Ureter (tissue), 1 donor: ENCODE results near the gene MAGOHB. TPM values are rescaled to one million over a fixed set of nuclear protein-coding genes. Genes with fewer than 3 reads are reported as not detected.
"Not testable (repeated sequence)": the region's sequence is repeated elsewhere in the genome, so short reads cannot be mapped to it uniquely, and the experiment has no call there.

Experiments used
- DNase-seq: peaks from one replicate; pipeline ENCODE4 v3.0.0-alpha.2; 2020; ENCODE audit warnings: low spot score
- total RNA-seq: library from RNA; stranded (reverse); gene quantifications from one replicate; pipeline ENCODE4 v1.2.4, GENCODE V29; 2023
- donor health status: DM: yes; HTN: yes; CAD: no.

MAGOHB gene
- total RNA-seq, 1 donor from 2014 or later, result 28.3 TPM

DNA sequence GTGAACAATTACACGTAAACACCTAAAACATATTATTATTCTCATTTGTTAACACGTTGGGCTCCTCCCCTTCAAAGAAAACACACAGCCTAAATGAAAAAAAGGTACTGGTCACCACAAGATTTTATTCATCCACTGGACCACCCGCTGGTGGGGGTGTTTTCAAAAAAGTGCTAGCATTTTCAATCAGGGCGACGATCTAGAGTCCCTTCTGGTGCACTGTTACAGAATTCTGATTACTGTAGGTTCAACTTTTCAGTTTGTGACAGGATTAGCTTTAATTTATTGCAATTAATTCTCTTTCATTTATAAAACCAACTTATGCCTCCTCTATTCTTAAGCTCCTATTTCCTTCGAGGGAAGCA is 443 bp downstream of the MAGOHB start:
- DNase-seq, result no peak

DNA sequence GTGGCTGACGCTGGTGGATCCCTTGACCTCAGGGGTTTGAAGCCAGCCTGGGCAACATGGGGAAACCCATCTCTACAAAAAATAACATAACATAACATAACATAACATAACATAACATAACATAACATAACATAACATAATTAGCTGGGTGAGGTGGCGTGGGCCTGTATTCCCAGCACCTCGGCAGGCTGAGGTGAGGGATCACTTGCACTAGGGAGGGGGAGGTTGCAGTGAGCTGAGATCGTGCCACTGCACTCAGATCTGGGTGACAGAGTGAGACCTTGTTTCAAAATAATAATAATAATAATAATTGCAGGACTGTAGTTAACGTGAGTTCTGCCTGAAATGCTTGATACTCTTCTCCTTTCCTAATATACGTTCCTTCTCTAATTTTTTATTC is 1.3 kb downstream of the MAGOHB start:
- no peak for DNase-seq

DNA sequence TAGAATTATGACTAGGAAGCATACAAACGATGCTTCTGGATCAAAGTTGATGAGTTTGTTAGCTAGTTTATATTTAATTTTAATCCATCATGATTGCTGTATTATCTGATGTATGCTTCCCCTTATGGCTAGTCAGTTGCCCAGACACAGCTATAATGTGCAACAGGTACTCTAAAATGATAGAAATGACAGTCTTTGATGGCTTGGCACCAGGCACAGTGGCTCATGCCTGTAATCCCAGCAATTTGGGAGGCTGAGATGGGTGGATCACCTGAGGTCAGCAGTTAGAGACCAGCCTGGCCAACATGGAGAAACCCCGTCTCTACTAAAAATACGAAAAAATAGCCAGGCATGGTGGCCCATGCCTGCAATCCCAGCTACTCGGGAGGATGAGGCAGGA is 2.2 kb downstream of the MAGOHB start:
- DNase-seq, result not testable (repeated sequence)

DNA sequence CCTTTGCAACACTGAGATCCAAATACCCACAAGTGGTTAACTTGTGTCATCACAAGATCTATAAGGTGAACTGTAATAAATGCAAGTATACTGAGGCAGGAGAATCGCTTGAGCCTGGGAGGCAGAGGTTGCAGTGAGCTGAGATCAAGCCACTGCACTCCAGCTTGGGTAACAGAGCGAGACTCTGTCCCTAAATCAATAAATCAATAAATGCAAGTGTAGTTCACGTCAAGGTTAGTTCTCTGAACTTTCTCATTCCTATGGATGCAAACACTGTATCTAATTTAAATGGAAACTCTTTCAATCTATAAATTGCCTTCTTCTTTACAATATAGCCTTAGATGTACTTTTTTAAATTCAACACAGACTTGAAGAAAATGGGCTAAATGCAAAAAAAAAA is 3.2 kb downstream of the MAGOHB start:
- no peak for DNase-seq

DNA sequence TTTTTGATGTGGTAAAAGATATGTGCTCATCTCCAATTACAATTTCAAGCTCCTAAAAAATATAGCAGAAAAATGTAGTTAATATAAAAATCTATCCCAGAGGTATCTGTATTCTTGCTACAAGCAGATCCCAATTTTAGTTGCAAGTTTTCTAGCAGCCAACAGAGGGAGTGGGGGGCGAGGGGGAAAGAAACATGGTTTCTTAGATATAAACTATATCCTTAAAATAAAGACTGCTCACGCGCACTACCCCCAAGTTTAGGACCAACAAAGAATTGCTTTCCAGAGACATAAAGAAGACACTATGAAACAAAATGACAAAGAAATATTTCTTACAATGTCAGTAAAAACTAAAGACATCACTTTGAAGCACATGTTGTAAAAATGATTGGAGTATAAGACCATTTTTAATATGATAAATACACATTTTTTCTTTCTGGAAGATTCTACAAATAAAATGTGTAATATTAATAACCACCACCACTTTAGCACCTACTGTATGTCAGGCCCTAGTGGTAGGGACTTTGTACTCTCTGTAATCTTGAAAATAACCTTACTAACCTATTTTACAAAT is 5.4 kb downstream of the MAGOHB start:
- DNase-seq, result no peak

GRCh38 chr12:10601860-10602259 is 11.5 kb downstream of the MAGOHB start:
- no peak for DNase-seq

- DNase-seq, result no peak
These were observed 12.4 kb downstream of the MAGOHB start for GRCh38 chr12:10600988-10601387.

DNA sequence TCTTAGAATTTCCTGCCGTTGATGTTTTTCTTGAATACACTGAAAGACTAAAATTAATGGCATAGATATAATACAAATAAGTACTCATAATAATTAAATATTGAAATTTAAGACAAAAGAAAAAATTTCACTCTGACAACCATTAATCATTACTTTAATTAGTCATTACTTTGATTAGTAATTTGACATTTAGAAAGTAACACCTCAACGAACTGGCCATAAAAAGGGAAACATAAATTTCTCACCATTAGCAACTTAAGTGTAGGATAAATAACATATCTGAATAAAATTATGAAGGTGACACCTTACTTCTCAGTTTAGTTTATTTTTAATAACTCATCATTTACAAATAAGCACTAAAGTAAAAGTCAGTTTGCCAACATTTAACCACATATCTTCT is 17.5 kb downstream of the MAGOHB start:
- DNase-seq, result no peak

- DNase-seq, result no peak
These were observed 22.4 kb downstream of the MAGOHB start for GRCh38 chr12:10590966-10591365.

- no peak for DNase-seq
These were observed 29.0 kb downstream of the MAGOHB start for GRCh38 chr12:10584415-10584814.

DNA sequence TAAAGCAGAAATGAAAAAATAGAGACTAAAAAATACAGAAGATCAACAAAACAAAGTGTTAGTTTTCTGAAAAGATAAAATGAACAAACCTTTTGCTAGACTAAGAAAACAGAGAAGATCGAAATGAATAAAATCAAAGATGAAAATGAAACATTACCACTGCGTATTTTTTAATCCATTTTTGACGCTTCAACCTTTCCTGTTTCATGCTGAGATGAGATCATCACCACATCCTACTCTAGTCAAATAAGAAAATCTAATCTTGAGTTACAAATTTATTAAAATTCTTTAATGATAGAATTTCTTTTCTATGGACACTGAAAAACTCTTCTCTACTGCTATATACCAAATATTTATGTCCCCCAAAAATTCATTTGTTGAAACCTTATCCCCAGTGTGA is 30.7 kb downstream of the MAGOHB start:
- no peak for DNase-seq

- DNase-seq, result not testable (repeated sequence)
These were observed 31.3 kb downstream of the MAGOHB start for GRCh38 chr12:10582133-10582532.

DNA sequence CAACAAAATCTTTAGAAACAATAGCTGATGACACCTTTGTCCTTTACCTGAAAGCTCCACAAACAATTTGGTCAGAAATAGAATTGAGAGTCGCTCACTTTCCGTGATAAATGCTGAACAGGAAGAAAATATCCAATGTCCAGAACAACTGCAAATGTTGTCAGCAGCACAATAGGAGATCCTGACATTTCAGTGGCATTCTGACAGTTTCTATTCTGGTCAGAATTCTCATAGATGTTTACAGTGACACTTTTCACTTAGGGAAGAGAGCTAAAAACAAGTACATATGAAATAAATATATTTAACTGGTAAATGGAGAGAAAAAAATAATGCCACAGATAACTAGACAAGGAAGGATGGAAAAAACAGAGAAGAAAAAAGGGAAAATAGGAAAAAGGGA is 39.1 kb downstream of the MAGOHB start:
- no peak for DNase-seq

DNA sequence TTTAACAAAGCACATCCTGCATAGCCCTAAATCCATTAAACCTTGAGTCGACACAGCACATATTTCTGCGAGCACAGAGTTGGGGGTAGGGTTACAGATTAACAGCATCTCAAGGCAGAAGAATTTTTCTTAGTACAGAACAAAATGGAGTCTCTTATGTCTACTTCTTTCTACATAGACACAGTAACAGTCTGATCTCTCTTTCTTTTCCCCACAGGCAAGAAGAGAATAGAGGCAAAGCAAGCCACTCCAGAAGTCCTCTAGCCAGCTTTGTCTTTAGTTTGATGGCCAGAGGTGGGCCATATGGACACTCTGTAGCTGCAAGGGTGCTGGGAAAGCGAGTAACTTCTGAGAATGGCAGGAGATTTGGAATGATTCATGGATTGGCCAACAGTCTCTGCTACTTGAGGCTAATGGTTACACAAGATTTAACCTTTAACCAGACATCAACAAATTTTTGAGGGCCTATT is 41.4 kb downstream of the MAGOHB start:
- not testable (repeated sequence) for DNase-seq

DNA sequence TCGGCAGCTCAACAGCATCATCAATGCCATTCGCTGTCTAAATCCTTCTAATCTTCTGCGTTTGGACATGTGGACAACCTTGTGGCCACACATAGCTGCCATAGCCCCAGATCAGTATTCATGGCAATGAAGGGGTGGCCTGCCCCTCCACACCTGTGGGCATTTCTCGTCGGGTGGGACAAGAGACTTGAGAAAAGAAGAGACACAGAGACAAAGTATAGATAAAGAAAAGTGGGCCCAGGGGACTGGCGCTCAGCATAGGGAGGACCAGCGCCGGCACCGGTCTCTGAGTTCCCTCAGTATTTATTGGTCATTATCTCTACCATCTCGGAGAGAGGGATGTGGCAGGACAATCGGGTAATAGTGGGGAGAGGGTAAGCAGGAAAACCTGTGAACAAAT is 42.3 kb downstream of the MAGOHB start:
- no peak for DNase-seq

DNA sequence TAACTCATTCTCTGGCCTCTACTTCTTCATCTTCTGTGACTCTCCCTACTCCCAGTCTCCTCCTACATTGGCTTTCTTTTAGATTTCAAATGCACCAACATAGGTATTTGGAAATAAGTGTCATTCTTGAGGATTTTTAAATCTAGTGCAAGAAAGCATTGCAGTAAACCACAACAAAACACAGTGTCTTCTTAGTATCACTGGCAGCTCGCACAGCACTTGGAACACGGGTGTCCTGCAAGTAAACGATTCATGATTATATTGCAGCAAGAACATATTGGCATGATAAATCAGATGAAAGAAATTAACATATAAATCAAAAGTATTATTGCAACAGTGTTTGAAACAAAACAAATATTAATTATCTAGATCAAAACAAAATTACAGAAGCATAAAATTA is 45.6 kb downstream of the MAGOHB start:
- DNase-seq, result no peak

DNA sequence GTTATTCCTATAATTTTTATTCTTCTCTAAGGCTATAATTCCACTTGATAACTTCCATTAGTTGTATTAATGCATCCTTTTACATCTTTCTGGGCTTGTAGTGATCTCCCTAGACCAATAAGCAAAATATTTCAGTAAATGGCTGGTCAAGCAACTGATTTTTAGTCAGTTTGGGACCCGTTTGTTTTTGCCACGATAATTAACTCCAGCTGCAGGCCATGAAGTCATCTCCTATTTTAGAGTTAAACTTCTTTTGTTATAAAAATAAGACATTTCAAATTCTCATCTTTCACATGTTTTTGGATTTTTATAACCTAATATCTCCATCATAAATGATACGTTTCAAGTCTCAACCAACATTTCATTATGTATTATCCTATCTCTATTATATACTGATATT is 49.4 kb downstream of the MAGOHB start:
- DNase-seq, result no peak

- no peak for DNase-seq
These were observed 50.4 kb downstream of the MAGOHB start for GRCh38 chr12:10563002-10563401.

GRCh38 chr12:10562306-10562933 is 51.0 kb downstream of the MAGOHB start:
- DNase-seq, result no peak

GRCh38 chr12:10559244-10559643 is 54.2 kb downstream of the MAGOHB start:
- no peak for DNase-seq

DNA sequence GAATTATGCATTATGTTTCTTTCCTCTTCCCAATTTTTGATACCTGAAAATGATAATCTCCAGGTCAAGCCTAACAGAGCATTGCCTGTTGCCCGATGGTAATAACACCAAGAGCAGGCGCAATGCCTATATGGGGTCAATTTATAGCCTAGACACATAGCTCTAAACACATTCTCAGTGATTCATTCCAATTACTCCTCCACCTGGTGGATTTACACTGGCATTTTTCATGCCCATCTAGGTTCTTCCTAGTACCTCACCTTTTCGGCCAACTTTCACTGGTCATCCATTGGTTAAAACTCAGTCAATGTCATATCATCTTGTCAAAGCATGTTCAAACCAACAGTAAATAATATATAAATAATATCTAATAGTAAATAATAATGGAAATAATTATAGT is 54.6 kb downstream of the MAGOHB start:
- DNase-seq, result no peak

DNA sequence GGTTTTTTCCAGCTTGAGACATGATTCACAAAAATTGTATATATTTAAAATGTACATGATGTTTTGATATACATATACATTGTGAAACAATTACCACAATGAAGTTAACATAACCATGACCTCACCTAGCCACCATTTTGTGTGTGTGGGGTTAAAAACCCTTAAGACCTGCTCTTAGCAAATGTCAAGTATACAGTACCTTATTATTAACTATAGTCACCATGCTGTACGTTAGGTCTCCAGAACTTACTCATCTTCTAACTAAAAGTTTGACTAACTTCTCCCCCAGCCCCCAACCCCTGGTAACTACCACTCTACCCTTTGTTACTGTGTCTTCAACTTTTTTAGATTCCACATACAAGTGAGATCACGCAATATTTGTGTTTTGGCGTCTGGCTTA is 55.1 kb downstream of the MAGOHB start:
- no peak for DNase-seq

GRCh38 chr12:10557766-10558165 is 55.6 kb downstream of the MAGOHB start:
- DNase-seq, result no peak

DNA sequence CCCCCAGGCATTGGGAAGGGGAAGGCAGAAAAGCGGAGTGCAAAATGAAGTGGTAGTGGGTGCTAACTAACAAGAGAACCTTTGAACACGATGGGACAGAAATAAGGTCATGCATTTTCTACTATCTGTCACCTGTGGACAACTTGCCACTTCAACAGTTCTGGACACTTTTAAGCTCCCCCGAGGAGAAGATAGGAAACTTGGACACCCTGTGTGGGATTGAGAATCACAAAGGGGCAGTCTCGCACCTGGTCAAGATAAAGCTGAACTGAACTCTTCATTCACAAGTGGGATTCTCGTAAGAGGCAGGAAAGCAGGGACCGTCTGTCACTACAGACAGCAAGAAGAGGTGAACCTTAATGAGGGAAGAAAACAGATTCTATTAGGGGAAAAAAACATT is 56.1 kb downstream of the MAGOHB start:
- no peak for DNase-seq
